ENCODE measurements around the gene TTC9.

TTC9 gene

DNA sequence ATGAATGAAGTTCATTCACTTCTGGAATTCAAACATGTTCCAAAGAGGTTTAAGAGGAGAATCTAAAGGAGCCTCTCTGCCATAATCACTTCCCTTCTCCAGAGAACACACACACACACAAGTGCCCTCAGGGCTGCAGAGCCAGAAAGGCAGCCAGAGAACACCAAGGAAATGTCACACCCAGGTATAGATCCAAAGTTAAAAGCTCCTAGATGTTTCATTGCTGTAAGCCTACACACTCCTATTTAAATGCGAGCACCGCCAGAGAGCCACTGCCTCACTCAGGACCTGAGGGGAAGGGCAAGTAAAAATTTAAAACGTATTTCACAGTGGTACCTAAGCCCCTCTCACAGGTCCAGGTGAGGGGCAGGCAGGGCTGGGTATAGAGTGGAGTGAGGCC is 82.4 kb downstream of the TTC9 start:
- H3K36me3 ChIP-seq (ENCODE audit: insufficient read depth, low read length), result no peaks in the 10 kb centered on the region
- no peak for TF ChIP-seq EZH2phosphoT487 (IDR thresholded peaks at IDR 0.05; ENCODE audit: borderline replicate concordance)
- TF ChIP-seq, protein P1, sequence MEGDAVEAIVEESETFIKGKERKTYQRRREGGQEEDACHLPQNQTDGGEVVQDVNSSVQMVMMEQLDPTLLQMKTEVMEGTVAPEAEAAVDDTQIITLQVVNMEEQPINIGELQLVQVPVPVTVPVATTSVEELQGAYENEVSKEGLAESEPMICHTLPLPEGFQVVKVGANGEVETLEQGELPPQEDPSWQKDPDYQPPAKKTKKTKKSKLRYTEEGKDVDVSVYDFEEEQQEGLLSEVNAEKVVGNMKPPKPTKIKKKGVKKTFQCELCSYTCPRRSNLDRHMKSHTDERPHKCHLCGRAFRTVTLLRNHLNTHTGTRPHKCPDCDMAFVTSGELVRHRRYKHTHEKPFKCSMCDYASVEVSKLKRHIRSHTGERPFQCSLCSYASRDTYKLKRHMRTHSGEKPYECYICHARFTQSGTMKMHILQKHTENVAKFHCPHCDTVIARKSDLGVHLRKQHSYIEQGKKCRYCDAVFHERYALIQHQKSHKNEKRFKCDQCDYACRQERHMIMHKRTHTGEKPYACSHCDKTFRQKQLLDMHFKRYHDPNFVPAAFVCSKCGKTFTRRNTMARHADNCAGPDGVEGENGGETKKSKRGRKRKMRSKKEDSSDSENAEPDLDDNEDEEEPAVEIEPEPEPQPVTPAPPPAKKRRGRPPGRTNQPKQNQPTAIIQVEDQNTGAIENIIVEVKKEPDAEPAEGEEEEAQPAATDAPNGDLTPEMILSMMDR (conservative IDR thresholded peaks at IDR 0.05; ENCODE audit: low read length), result no peak
- no peaks in the 10 kb centered on the region for H3K79me2 ChIP-seq (ENCODE audit: insufficient read depth, low read length)
- H3K4me1 ChIP-seq (ENCODE audit: insufficient read depth, low read length, poor library complexity, severe bottlenecking), result peaks cover 12% of the 10 kb centered on the region
- no peaks in the 10 kb centered on the region for H3F3A ChIP-seq (ENCODE audit: low read depth)
- H3K9me2 ChIP-seq (replicated peaks; ENCODE audit: low read depth, low read length), result no peaks in the 10 kb centered on the region
- no peaks in the 10 kb centered on the region for H3K9me3 ChIP-seq (ENCODE audit: insufficient read depth, low read depth, low read length)
- H3K9ac ChIP-seq (ENCODE audit: low read depth, low read length, poor library complexity, severe bottlenecking), result no peak overlapping the region
- no peak overlapping the region for H2AFZ ChIP-seq (ENCODE audit: low read length)
- H4K20me1 ChIP-seq (ENCODE audit: insufficient read depth, low read length, poor library complexity, severe bottlenecking), result no peaks in the 10 kb centered on the region
- no peaks in the 10 kb centered on the region for H3K27me3 ChIP-seq (ENCODE audit: insufficient read depth, low read length, poor library complexity, severe bottlenecking)
- no peak overlapping the region for H3K4me2 ChIP-seq (ENCODE audit: low read depth, low read length, poor library complexity, severe bottlenecking)
- no peak overlapping the region for H3K4me3 ChIP-seq (ENCODE audit: low read length, poor library complexity, severe bottlenecking)

DNA sequence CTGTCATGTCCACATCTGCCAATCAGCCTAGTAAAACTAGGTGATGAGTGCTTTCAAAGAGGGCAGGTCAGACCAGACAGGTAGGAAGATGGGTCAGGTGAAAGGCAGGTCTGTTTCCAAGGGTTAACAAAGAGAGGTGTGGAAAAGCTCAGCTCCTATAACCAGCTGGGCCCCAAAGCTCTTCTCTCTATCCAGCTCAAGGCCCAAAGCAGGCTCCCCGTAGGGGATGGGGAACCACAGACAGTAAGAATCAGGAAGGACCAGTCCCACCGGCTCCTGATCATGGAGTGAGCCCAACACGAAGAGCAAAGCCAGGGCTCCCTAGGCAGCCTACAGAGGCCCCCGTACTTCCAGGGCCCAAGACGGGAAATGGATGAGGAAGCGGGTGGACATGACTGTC is 83.2 kb downstream of the TTC9 start:
- Histone ChIP-seq H3K4me1 (ENCODE audit: insufficient read depth, low read length, poor library complexity, severe bottlenecking) (peaks cover 12% of the 10 kb centered on the region), H3K27me3 (ENCODE audit: insufficient read depth, low read length, poor library complexity, severe bottlenecking) (no peaks in the 10 kb centered on the region), H2AFZ (ENCODE audit: low read length) (no peak overlapping the region), H3K4me3 (ENCODE audit: low read length, poor library complexity, severe bottlenecking) (no peak overlapping the region), H3K36me3 (ENCODE audit: insufficient read depth, low read length) (no peaks in the 10 kb centered on the region), H4K20me1 (ENCODE audit: insufficient read depth, low read length, poor library complexity, severe bottlenecking) (no peaks in the 10 kb centered on the region), H3K79me2 (ENCODE audit: insufficient read depth, low read length) (no peaks in the 10 kb centered on the region), H3K9me3 (ENCODE audit: insufficient read depth, low read depth, low read length) (no peaks in the 10 kb centered on the region), H3K9ac (ENCODE audit: low read depth, low read length, poor library complexity, severe bottlenecking) (no peak overlapping the region), H3K9me2 (replicated peaks; ENCODE audit: low read depth, low read length) (no peaks in the 10 kb centered on the region), H3K4me2 (ENCODE audit: low read depth, low read length, poor library complexity, severe bottlenecking) (no peak overlapping the region), H3F3A (ENCODE audit: low read depth) (no peaks in the 10 kb centered on the region)
- TF ChIP-seq, protein P1 (conservative IDR thresholded peaks at IDR 0.05; ENCODE audit: low read length), result no peak
- no peak for TF ChIP-seq EZH2phosphoT487 (IDR thresholded peaks at IDR 0.05; ENCODE audit: borderline replicate concordance)

Data from Loucy (cell line).